C4-2B (cell line): ENCODE results near the gene FHIP2A.
"Not testable (repeated sequence)": the region's sequence is repeated elsewhere in the genome, so short reads cannot be mapped to it uniquely, and the experiment has no call there.

Source experiments
- H3K27ac ChIP-seq: fragments of 450-650 bp; 2 replicates; pipeline ENCODE4 v1.5.1; 2017
- ZFX ChIP-seq: fragments of 450-650 bp; IDR thresholded peaks from 2 replicates; pipeline ENCODE4 v1.6.1; 2017
- TF ChIP-seq, protein P1 (sequence below): fragments of 450-650 bp; conservative IDR thresholded peaks from 2 replicates; pipeline ENCODE4 v1.5.1; 2017; ENCODE audit warnings: mild to moderate bottlenecking

The FHIP2A gene, protein sequence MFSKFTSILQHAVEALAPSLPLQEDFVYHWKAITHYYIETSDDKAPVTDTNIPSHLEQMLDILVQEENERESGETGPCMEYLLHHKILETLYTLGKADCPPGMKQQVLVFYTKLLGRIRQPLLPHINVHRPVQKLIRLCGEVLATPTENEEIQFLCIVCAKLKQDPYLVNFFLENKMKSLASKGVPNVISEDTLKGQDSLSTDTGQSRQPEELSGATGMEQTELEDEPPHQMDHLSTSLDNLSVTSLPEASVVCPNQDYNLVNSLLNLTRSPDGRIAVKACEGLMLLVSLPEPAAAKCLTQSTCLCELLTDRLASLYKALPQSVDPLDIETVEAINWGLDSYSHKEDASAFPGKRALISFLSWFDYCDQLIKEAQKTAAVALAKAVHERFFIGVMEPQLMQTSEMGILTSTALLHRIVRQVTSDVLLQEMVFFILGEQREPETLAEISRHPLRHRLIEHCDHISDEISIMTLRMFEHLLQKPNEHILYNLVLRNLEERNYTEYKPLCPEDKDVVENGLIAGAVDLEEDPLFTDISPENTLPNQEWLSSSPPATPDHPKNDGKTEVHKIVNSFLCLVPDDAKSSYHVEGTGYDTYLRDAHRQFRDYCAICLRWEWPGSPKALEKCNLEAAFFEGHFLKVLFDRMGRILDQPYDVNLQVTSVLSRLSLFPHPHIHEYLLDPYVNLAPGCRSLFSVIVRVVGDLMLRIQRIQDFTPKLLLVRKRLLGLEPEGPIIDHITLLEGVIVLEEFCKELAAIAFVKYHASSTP

DNA sequence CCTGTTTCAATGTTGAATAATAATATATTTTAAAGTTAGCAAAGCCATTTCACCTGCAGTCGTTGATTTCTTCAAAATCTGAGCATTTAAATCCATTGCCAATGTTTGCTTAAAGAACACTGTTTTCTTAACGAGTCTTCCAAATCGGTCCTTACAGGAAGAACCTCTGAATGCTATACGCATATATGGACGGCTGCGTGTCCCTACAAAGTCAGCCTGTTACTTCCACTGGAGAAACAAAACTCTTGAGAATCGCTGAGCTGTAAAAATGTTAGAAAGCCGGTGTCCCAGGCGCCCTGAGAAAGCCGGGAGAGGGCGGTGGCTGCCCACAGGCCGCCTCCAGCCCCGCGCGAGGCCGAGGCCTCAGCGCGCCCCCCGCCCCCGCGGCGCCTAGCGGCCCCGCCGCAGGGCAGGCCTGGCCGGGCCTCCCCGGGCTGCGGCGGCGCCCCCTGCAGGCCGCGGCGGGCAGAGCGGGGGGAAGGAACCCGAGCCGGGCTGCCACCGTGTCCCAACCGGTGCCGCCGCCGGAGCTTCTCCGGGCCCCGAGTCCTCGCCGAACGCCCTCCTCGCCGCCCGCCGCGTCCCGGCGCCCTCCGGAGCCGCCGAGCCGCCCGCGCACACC, at the start of gene FHIP2A:
TSS of gene FHIP2A (plus strand) at position 488 of the 622 bp plus-strand sequence. CDS start 299 bp downstream, outside the sequence.
- H3K27ac ChIP-seq: peak within 1 kb of the TSS; percentile 98
- TF ChIP-seq ZFX: no peak
- TF ChIP-seq, protein P1, sequence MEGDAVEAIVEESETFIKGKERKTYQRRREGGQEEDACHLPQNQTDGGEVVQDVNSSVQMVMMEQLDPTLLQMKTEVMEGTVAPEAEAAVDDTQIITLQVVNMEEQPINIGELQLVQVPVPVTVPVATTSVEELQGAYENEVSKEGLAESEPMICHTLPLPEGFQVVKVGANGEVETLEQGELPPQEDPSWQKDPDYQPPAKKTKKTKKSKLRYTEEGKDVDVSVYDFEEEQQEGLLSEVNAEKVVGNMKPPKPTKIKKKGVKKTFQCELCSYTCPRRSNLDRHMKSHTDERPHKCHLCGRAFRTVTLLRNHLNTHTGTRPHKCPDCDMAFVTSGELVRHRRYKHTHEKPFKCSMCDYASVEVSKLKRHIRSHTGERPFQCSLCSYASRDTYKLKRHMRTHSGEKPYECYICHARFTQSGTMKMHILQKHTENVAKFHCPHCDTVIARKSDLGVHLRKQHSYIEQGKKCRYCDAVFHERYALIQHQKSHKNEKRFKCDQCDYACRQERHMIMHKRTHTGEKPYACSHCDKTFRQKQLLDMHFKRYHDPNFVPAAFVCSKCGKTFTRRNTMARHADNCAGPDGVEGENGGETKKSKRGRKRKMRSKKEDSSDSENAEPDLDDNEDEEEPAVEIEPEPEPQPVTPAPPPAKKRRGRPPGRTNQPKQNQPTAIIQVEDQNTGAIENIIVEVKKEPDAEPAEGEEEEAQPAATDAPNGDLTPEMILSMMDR: peak; percentile 99

DNA sequence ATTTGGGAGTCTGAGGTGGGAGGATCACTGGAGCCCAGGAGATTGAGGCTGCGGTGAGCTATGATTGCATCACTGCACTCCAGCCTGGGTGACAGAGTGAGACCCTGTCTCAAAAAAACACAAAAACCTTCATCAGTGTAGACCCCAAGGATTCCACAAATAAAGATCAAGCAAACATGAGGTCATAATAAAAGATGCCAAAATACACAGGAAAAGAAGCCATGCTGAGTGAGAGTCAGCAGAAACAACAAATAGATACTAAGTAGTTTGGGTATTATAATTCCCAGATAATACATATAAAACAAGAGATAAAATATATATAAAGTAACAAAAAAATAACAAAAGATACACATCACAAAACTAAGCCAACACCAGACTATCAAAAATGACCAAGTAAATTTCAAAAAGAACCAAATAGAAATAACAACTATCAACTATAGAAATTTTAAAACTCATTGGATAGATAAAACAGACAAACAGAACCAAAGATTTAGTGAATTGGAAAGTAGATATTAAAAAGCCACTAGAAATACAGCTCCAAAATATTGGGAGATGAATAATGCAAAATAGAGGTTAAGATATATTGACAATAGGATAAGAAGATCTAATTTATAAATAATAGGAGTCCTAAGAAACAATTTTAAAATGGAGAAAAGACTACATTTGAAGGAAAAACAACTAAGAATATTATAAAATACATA, 48.9 kb upstream of the FHIP2A start:
- no peak overlapping the region for H3K27ac ChIP-seq
- TF ChIP-seq ZFX: no peak
- TF ChIP-seq, protein P1: no peak

DNA sequence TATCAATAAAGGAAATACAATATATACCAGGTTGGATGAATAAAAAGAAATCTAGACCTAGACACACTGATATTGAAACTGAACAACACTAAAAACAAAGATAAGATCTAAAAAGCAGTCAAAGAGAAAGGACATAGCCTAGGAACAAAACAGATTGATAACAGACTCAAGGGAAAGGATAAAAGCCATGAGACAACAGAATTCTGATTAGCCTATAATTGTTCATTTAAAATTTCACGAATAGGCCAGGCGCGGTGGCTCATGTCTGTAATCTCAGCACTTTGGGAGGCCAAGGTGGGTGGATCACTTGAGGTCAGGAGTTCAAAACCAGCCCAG, 48.4 kb upstream of the FHIP2A start:
- no peak overlapping the region for H3K27ac ChIP-seq

DNA sequence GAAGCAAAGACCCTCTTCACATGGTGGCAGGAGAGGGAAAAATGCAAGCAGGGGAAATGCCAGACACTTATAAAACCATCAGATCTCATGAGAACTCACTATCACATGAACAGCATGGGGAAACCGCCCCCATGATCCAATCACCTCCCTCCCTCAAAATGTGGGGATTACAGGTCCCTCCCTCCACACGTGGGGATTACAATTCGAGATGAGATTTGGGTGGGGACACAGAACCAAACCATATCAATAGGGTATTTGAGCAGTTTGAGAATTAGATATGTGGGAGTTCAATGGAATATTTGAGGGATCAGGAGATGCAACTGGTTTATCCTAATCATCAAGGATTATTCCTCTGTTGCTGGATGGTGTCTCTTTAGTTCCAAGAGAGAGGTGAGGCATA, 46.5 kb upstream of the FHIP2A start:
- not testable (repeated sequence) for H3K27ac ChIP-seq

More for the DNA sequence above, 48.4 kb upstream of the FHIP2A start:
- TF ChIP-seq, protein P1: no peak
- TF ChIP-seq ZFX: no peak

DNA sequence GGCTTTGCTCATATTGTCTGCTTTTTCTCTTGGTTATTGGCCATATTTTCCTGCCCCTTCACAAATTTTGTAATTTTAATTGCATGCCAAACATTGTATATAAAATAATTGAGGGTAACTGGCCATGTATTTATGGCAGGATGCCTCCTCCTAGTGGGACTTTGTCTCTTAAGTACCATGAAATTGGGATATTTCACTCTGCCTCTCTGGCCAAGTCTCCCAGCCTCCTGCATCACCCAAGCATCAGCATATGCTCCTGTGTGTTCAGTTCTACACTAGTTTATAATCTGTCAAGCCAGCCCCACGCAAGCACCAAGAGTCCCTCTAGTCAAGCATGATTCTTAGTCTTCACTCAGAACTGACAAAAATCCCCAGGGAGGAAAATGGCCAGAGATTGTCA, 44.2 kb upstream of the FHIP2A start:
- TF ChIP-seq, protein P1: no peak
- no peak for TF ChIP-seq ZFX

DNA sequence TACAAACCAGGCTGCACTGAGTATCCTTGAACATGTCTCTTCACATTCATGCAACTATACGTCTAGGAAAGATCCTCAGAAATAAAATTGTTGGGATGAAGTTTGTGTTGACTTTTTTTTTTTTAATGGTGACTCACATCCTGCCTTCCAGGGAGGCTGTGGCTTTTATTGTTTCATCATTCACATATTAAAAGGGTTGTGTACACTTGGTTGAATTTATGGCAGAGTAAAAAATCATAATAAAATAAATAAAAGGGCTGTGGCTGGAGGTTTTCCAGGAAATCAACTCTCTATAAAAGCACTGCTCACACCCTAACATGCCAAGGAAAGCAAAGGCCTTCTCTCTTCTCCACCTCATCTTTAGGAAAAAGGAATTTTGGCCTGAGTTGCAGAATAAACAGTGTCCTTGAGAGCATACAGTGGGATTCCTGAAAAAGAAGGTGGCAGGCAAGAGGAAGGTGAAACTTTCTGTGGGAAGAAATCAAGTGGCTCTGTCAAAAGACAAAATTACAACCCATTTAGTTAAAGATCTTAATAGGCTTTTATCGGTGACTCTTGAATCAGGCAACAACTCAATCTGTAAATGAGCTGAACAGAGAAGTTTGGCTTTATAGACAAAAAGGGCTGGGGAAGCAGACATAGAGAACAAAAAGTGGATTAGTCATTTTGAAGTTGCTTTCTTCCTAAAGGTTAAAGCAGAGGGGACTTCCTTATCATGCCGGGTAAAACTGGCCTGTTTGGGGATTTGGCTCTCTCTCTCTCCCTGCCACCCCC, 41.6 kb upstream of the FHIP2A start:
- TF ChIP-seq, protein P1: no peak
- no peak for TF ChIP-seq ZFX
- no peak overlapping the region; the same call in 1 of the 2 replicates for H3K27ac ChIP-seq

More for the DNA sequence above, 44.2 kb upstream of the FHIP2A start:
- H3K27ac ChIP-seq: no peak overlapping the region
